K562 (cell line): Measurements from ENCODE around the gene ATP1A3. TPM values are rescaled to one million over a fixed set of nuclear protein-coding genes. Genes with fewer than 3 reads are reported as not detected.

Experiments used
- ARID3A ChIP-seq: IDR thresholded peaks from 2 replicates; pipeline ENCODE4 v1.6.1; 2012; ENCODE audit warnings: low read depth, low read length, improper control_type of control experiment, borderline replicate concordance
- BDP1 ChIP-seq: IDR thresholded peaks from 3 replicates; pipeline ENCODE4 v1.6.1; 2011; ENCODE audit not compliant: insufficient read length, insufficient read depth
- DACH1 ChIP-seq: fragments of 450-650 bp; IDR thresholded peaks from 2 replicates; pipeline ENCODE4 v1.6.1; 2018; ENCODE audit not compliant: partially characterized antibody
- E2F4 ChIP-seq: sonication (generic); formaldehyde crosslinking; IDR thresholded peaks from 2 replicates; pipeline ENCODE4 v1.8.0; 2022; ENCODE audit warnings: mild to moderate bottlenecking, low read depth, missing genetic modification reagents
- ELF1 ChIP-seq: fragments of 200-800 bp; sonication (Bioruptor generic); IDR thresholded peaks from 2 replicates; pipeline ENCODE4 v1.6.1; 2016; ENCODE audit warnings: missing genetic modification characterization, missing compliant biosample characterization
- FOXK2 ChIP-seq, 2 experiments: fragments of 450-650 bp; IDR thresholded peaks in 1 of 2; conservative IDR thresholded peaks in 1 of 2; 2 replicates each; pipeline ENCODE4 v1.6.1; 2016; ENCODE audit warnings: low read depth in 2 of 2, mild to moderate bottlenecking in 1 of 2
- FOXO4 ChIP-seq: fragments of 450-650 bp; formaldehyde crosslinking; IDR thresholded peaks from 2 replicates; pipeline ENCODE4 v1.4.0; 2020; ENCODE audit warnings: mild to moderate bottlenecking, moderate library complexity
- HOXB6 ChIP-seq: fragments of 250-450 bp; sonication (Bioruptor Pico); IDR thresholded peaks from 2 replicates; pipeline ENCODE4 v1.5.1; 2022; ENCODE audit warnings: mild to moderate bottlenecking, borderline replicate concordance
- ILK ChIP-seq: fragments of 450-650 bp; IDR thresholded peaks from 2 replicates; pipeline ENCODE4 v1.6.1; 2016; ENCODE audit warnings: missing genetic modification characterization, low read depth, mild to moderate bottlenecking, missing compliant biosample characterization, moderate library complexity, borderline replicate concordance
- MLLT1 ChIP-seq, 2 experiments: fragments of 450-650 bp; IDR thresholded peaks; 2 replicates each; pipeline ENCODE4 v1.6.1; 2016
- PHTF2 ChIP-seq: fragments of 250-450 bp; sonication (Bioruptor Pico); IDR thresholded peaks from 2 replicates; pipeline ENCODE4 v1.5.0; 2021; ENCODE audit warnings: mild to moderate bottlenecking
- PTRF ChIP-seq: fragments of 450-650 bp; IDR thresholded peaks from 2 replicates; pipeline ENCODE4 v1.6.1; 2016; ENCODE audit warnings: mild to moderate bottlenecking, missing genetic modification characterization, missing compliant biosample characterization
- RAD21 ChIP-seq, 2 experiments: fragments of 250-450 bp in 1 of 2; fragments of 450-650 bp in 1 of 2; sonication (Bioruptor Pico) in 1 of 2; formaldehyde crosslinking in 1 of 2; IDR thresholded peaks in 1 of 2; conservative IDR thresholded peaks in 1 of 2; 2 replicates each; pipeline versions ENCODE4 v1.4.0 to v1.8.0; 2020 to 2022; ENCODE audit warnings: mild to moderate bottlenecking in 2 of 2, moderate library complexity in 1 of 2
- STAT5B ChIP-seq: fragments of 250-450 bp; sonication (Bioruptor Pico); IDR thresholded peaks from 2 replicates; pipeline ENCODE4 v1.8.0; 2021; ENCODE audit warnings: mild to moderate bottlenecking, inconsistent platforms
- THAP12 ChIP-seq: fragments of 250-450 bp; sonication (Bioruptor Pico); IDR thresholded peaks from 2 replicates; pipeline ENCODE4 v1.9.0; 2021; ENCODE audit warnings: mild to moderate bottlenecking, inconsistent platforms
- ZBTB2 ChIP-seq: fragments of 450-650 bp; IDR thresholded peaks from 2 replicates; pipeline ENCODE4 v1.6.1; 2016; ENCODE audit warnings: antibody characterized with exemption
- ZFP1 ChIP-seq: fragments of 450-650 bp; formaldehyde crosslinking; IDR thresholded peaks from 2 replicates; pipeline ENCODE4 v1.4.0; 2020; ENCODE audit warnings: mild to moderate bottlenecking, mixed read lengths
- polyA plus RNA-seq, 8 experiments: library from polyadenylated mRNA; depleted of rRNA in 4 of 8; stranded (reverse) in 5 of 8; unstranded in 3 of 8; fragments of >200 nt; fragmentation: Nextera tagmentation in 2 of 8; fragmentation: Illumina TruSeq in 1 of 8; extraction: Ambion mirVana in 2 of 8; extraction: Trizol in 1 of 8; gene quantifications; 2 replicates each; pipeline versions ENCODE4 v1.2.1 to v1.2.3, GENCODE V29; 2011 to 2014; ENCODE audit warnings: inconsistent platforms in 1 of 8, missing spikeins in 1 of 8
- total RNA-seq, 7 experiments: library from RNA; depleted of rRNA in 6 of 7; stranded (reverse); fragments of >200 nt in 6 of 7; fragmentation: Illumina TruSeq in 2 of 7; extraction: Trizol in 2 of 7; gene quantifications; 2 replicates each; pipeline versions ENCODE4 v1.2.1 to v1.2.3, GENCODE V29; 2011 to 2021; ENCODE audit warnings: low replicate concordance in 1 of 7

The ATP1A3 gene
- total and polyA plus RNA-seq, 9 of the 15 experiments (the other 6 are each of a cell fraction or from before 2014, with no cell fraction given), result 0.03 to 1.0 (median 0.17) TPM; not detected in 3

GRCh38 chr19:41934849-41935374, 59.1 kb downstream of the ATP1A3 start (continued):
- TF ChIP-seq THAP12 (CRISPR knock-in tag), result no peak
- peak in 1 of 2 experiments; percentile 47; a peak in 1 of 4 replicates for TF ChIP-seq MLLT1 (IDR thresholded peaks at IDR 0.05)
- TF ChIP-seq BDP1, result no peak
- no peak for TF ChIP-seq HOXB6 (CRISPR knock-in tag)
- TF ChIP-seq ZBTB2, result 0 out of 2 replicates have a peak, but pooled peaks have one; percentile 33
- TF ChIP-seq E2F4, result no peak
- TF ChIP-seq ZFP1 (CRISPR knock-in tag), result no peak
- TF ChIP-seq ILK, result no peak
- no peak for TF ChIP-seq FOXO4
- no peak for TF ChIP-seq ELF1 (tag)
- TF ChIP-seq FOXK2 (conservative IDR thresholded peaks at IDR 0.05 in 1 of 2, IDR thresholded peaks at IDR 0.05 in 1 of 2; ENCODE audit: low read depth in 2 of 2), result no peak
- no peak for TF ChIP-seq STAT5B (CRISPR knock-in tag)
- TF ChIP-seq DACH1, result no peak
- no peak for TF ChIP-seq PHTF2 (CRISPR knock-in tag)
- no peak for TF ChIP-seq ARID3A
- TF ChIP-seq PTRF (tag), result no peak
- TF ChIP-seq RAD21 (CRISPR knock-in tag; conservative IDR thresholded peaks at IDR 0.05 in 1 of 2, IDR thresholded peaks at IDR 0.05 in 1 of 2), result peak; percentile 22 to 74
